ENCODE measurements around the gene MAML3.

Gene MAML3

GRCh38 chr4:140134746-140135425 lies 19.1 kb downstream of the MAML3 start:
- H3K4me3 ChIP-seq (replicated peaks; ENCODE audit: low read depth, low read length): no peak overlapping the region
- TF ChIP-seq CTCF (IDR thresholded peaks at IDR 0.05; ENCODE audit: low read length, missing control alignments): no peak
- no peak for DNase-seq (ENCODE audit: low read depth)

GRCh38 chr4:140133576-140133975 lies 20.4 kb downstream of the MAML3 start:
- no peak for TF ChIP-seq CTCF (IDR thresholded peaks at IDR 0.05; ENCODE audit: low read length, missing control alignments)
- DNase-seq (ENCODE audit: low read depth): no peak
- no peak overlapping the region for H3K4me3 ChIP-seq (replicated peaks; ENCODE audit: low read depth, low read length)

GRCh38 chr4:140131675-140132229 lies 22.2 kb downstream of the MAML3 start:
- no peak overlapping the region for H3K4me3 ChIP-seq (replicated peaks; ENCODE audit: low read depth, low read length)
- no peak for DNase-seq (ENCODE audit: low read depth)
- TF ChIP-seq CTCF (IDR thresholded peaks at IDR 0.05; ENCODE audit: low read length, missing control alignments): no peak

- H3K4me3 ChIP-seq (replicated peaks; ENCODE audit: low read depth, low read length): no peak overlapping the region
- peak; percentile 29 for DNase-seq (ENCODE audit: low read depth)
- no peak for TF ChIP-seq CTCF (IDR thresholded peaks at IDR 0.05; ENCODE audit: low read length, missing control alignments)
These were observed 23.3 kb downstream of the MAML3 start for GRCh38 chr4:140130677-140131076.

- no peak overlapping the region for H3K4me3 ChIP-seq (replicated peaks; ENCODE audit: low read depth, low read length)
- DNase-seq (ENCODE audit: low read depth): no peak
- TF ChIP-seq CTCF (IDR thresholded peaks at IDR 0.05; ENCODE audit: low read length, missing control alignments): no peak
These were observed 26.6 kb downstream of the MAML3 start for GRCh38 chr4:140127422-140127821.

- no peak for TF ChIP-seq CTCF (IDR thresholded peaks at IDR 0.05; ENCODE audit: low read length, missing control alignments)
- peak; percentile 45 for DNase-seq (ENCODE audit: low read depth)
- no peak overlapping the region for H3K4me3 ChIP-seq (replicated peaks; ENCODE audit: low read depth, low read length)
These were observed 27.7 kb downstream of the MAML3 start for GRCh38 chr4:140126261-140126660.

- H3K4me3 ChIP-seq (replicated peaks; ENCODE audit: low read depth, low read length): no peak overlapping the region
- no peak for DNase-seq (ENCODE audit: low read depth)
These were observed 28.6 kb downstream of the MAML3 start for GRCh38 chr4:140125374-140125773.

More at GRCh38 chr4:140125374-140125773, 28.6 kb downstream of the MAML3 start:
- no peak for TF ChIP-seq CTCF (IDR thresholded peaks at IDR 0.05; ENCODE audit: low read length, missing control alignments)
